H1 (cell line): ENCODE data around the gene KCNQ1. TPM values are rescaled to one million over a fixed set of nuclear protein-coding genes. Genes with fewer than 3 reads are reported as not detected.

Experiments used
- CTCF ChIA-PET: fragments of 300-600 bp; sonication (Branson Sonifier 250); formaldehyde crosslinking; loops from one replicate; lab custom pipeline; 2021; ENCODE audit not compliant: partially characterized antibody; lab: Charles Lee
- POLR2A ChIA-PET: fragments of 300-600 bp; sonication (Branson Sonifier 250); formaldehyde crosslinking; loops from one replicate; lab custom pipeline; 2021; ENCODE audit warnings: inconsistent platforms; ENCODE audit not compliant: partially characterized antibody; lab: Charles Lee
- DNase-seq, 2 experiments: peaks; one replicate each; pipeline versions ENCODE4 v3.0.0 to v3.0.0-alpha.2; 2010 to 2022; ENCODE audit warnings: low spot score in 2 of 2, low read depth in 1 of 2, mixed read lengths in 1 of 2
- FAIRE-seq: peaks from 2 replicates; lab custom pipeline; 2011; peaks lifted over from hg19 to GRCh38; lab: Jason Lieb, UNC
- H2AFZ ChIP-seq: 2 replicates; pipeline ENCODE4 v1.8.1; 2012; ENCODE audit warnings: low read length, inconsistent platforms
- H2AK5ac ChIP-seq: 2 replicates; pipeline ENCODE4 v1.6.1; 2013; ENCODE audit warnings: low read depth, low read length
- H2BK120ac ChIP-seq: replicated peaks from 2 replicates; pipeline ENCODE3; 2013; ENCODE audit warnings: low read depth, low read length, inconsistent platforms
- H2BK12ac ChIP-seq: 2 replicates; pipeline ENCODE4 v1.6.1; 2013; ENCODE audit warnings: low read depth, low read length
- H2BK15ac ChIP-seq: 2 replicates; pipeline ENCODE4 v1.6.1; 2013; ENCODE audit warnings: low read length
- H2BK20ac ChIP-seq: 2 replicates; pipeline ENCODE4 v1.6.1; 2013; ENCODE audit warnings: low read length
- H2BK5ac ChIP-seq: 2 replicates; pipeline ENCODE4 v1.6.1; 2013; ENCODE audit warnings: low read depth, low read length
- H3K14ac ChIP-seq: 2 replicates; pipeline ENCODE4 v1.6.1; 2013; ENCODE audit warnings: inconsistent platforms; ENCODE audit not compliant: insufficient read length
- H3K18ac ChIP-seq: 2 replicates; pipeline ENCODE4 v1.6.1; 2013; ENCODE audit warnings: low read length; ENCODE audit errors: extremely low read depth
- H3K23ac ChIP-seq: 2 replicates; pipeline ENCODE4 v1.6.1; 2013; ENCODE audit warnings: inconsistent platforms; ENCODE audit not compliant: insufficient read length
- H3K23me2 ChIP-seq: 2 replicates; pipeline ENCODE4 v1.6.1; 2013; ENCODE audit warnings: low read depth, low read length
- H3K27ac ChIP-seq: 2 replicates; pipeline ENCODE4 v1.6.1; 2011; ENCODE audit warnings: low read depth, low read length, inconsistent platforms
- H3K27me3 ChIP-seq, 4 experiments: replicated peaks in 1 of 4; 1 replicate in 1 of 4; 2 replicates in 3 of 4; pipeline versions ENCODE4 v1.6.1 to v1.8.1; 2011 to 2013; ENCODE audit warnings: low read length in 3 of 4, mild to moderate bottlenecking in 3 of 4, inconsistent platforms in 2 of 4, mixed read lengths in 2 of 4, moderate library complexity in 1 of 4; ENCODE audit not compliant: control insufficient read depth in 3 of 4, insufficient read depth in 3 of 4; ENCODE audit errors: extremely low read depth in 1 of 4
- H3K36me3 ChIP-seq, 4 experiments: 2 replicates each; pipeline versions ENCODE4 v1.6.1 to v1.8.1; 2011 to 2013; ENCODE audit warnings: mild to moderate bottlenecking in 4 of 4, low read length in 3 of 4, moderate library complexity in 2 of 4, control low read depth in 1 of 4, inconsistent platforms in 1 of 4; ENCODE audit not compliant: insufficient read depth in 4 of 4, control insufficient read depth in 2 of 4
- H3K4ac ChIP-seq: replicated peaks from 2 replicates; pipeline ENCODE3; 2013; ENCODE audit warnings: low read length, low read depth, mixed read lengths, inconsistent platforms; ENCODE audit not compliant: insufficient read length
- H3K4me1 ChIP-seq, 4 experiments: replicated peaks in 1 of 4; 1 replicate in 1 of 4; 2 replicates in 3 of 4; pipeline versions ENCODE4 v1.6.1 to v1.8.1; 2011 to 2013; ENCODE audit warnings: low read length in 3 of 4, inconsistent platforms in 2 of 4, mixed read lengths in 1 of 4; ENCODE audit not compliant: insufficient read depth in 4 of 4, control insufficient read depth in 3 of 4
- H3K4me2 ChIP-seq, 2 experiments: 2 replicates each; pipeline versions ENCODE4 v1.6.1 to v1.8.1; 2011 to 2013; ENCODE audit warnings: low read depth in 2 of 2, low read length in 2 of 2, control low read depth in 1 of 2, inconsistent platforms in 1 of 2, mild to moderate bottlenecking in 1 of 2; ENCODE audit not compliant: insufficient read depth in 1 of 2
- H3K4me3 ChIP-seq, 4 experiments: fragments of 200-600, 300-600 bp in 1 of 4; sonication (generic), shearing (Covaris generic), sonication (Bioruptor Twin) in 1 of 4; 2 replicates each; pipeline versions ENCODE4 v1.5.1 to v1.8.1; 2011 to 2016; ENCODE audit warnings: low read length in 4 of 4, low read depth in 3 of 4, control low read depth in 2 of 4, inconsistent platforms in 2 of 4, mild to moderate bottlenecking in 2 of 4, mixed read lengths in 1 of 4, moderate library complexity in 1 of 4; ENCODE audit not compliant: insufficient read depth in 2 of 4; ENCODE audit errors: extremely low read depth in 1 of 4
- H3K56ac ChIP-seq: replicated peaks from 2 replicates; pipeline ENCODE3; 2013; ENCODE audit warnings: low read depth, mild to moderate bottlenecking, mixed read lengths, low read length, inconsistent platforms; ENCODE audit not compliant: insufficient read length
- H3K79me1 ChIP-seq: 2 replicates; pipeline ENCODE4 v1.6.1; 2013; ENCODE audit warnings: low read depth, low read length, control low read depth
- H3K79me2 ChIP-seq, 2 experiments: 2 replicates each; pipeline versions ENCODE4 v1.6.1 to v1.8.1; 2012 to 2013; ENCODE audit warnings: low read length in 2 of 2, mild to moderate bottlenecking in 2 of 2, inconsistent platforms in 1 of 2; ENCODE audit not compliant: insufficient read depth in 2 of 2, control insufficient read depth in 1 of 2
- H3K9ac ChIP-seq, 4 experiments: replicated peaks in 1 of 4; 1 replicate in 1 of 4; 2 replicates in 3 of 4; pipeline versions ENCODE4 v1.6.1 to v1.8.1; 2011 to 2013; ENCODE audit warnings: low read depth in 3 of 4, low read length in 3 of 4, control low read depth in 2 of 4, mild to moderate bottlenecking in 2 of 4, moderate library complexity in 2 of 4, inconsistent platforms in 1 of 4; ENCODE audit errors: extremely low read depth in 1 of 4
- H3K9me3 ChIP-seq, 2 experiments: 2 replicates each; pipeline versions ENCODE4 v1.6.1 to v1.8.1; 2012 to 2013; ENCODE audit warnings: mild to moderate bottlenecking in 2 of 2, moderate library complexity in 2 of 2, control low read depth in 1 of 2, inconsistent platforms in 1 of 2, low read depth in 1 of 2, low read length in 1 of 2, mixed read lengths in 1 of 2; ENCODE audit not compliant: insufficient read depth in 2 of 2
- H4K20me1 ChIP-seq, 2 experiments: replicated peaks in 1 of 2; 2 replicates each; pipeline versions ENCODE3 to v1.8.1; 2011 to 2013; ENCODE audit warnings: inconsistent platforms in 2 of 2, low read length in 2 of 2, mild to moderate bottlenecking in 1 of 2; ENCODE audit not compliant: insufficient read depth in 2 of 2, control insufficient read depth in 1 of 2
- H4K5ac ChIP-seq: 2 replicates; pipeline ENCODE4 v1.6.1; 2013; ENCODE audit warnings: low read length, low read depth, mixed read lengths, inconsistent platforms; ENCODE audit not compliant: insufficient read length
- H4K8ac ChIP-seq: 2 replicates; pipeline ENCODE4 v1.8.0; 2013; ENCODE audit warnings: mild to moderate bottlenecking, moderate library complexity, low read length, inconsistent platforms; ENCODE audit not compliant: insufficient read depth; ENCODE audit errors: extremely low read depth
- H4K91ac ChIP-seq: replicated peaks from 2 replicates; pipeline ENCODE3; 2013; ENCODE audit warnings: low read length, mixed read lengths, inconsistent platforms; ENCODE audit not compliant: insufficient read length
- ASH2L ChIP-seq: fragments of 200-600, 300-600 bp; sonication (generic); IDR thresholded peaks from one replicate; pipeline ENCODE4 v1.7.1; 2017; ENCODE audit warnings: low read length
- BRCA1 ChIP-seq: IDR thresholded peaks from 2 replicates; pipeline ENCODE4 v1.6.1; 2012; ENCODE audit warnings: low read depth, low read length, improper control_type of control experiment
- CHD2 ChIP-seq: IDR thresholded peaks from 2 replicates; pipeline ENCODE4 v1.6.1; 2012; ENCODE audit warnings: low read length, improper control_type of control experiment
- JUND ChIP-seq: IDR thresholded peaks from 2 replicates; pipeline ENCODE4 v1.6.1; 2011; ENCODE audit warnings: mild to moderate bottlenecking, improper control_type of control experiment, low read length
- MAFK ChIP-seq: IDR thresholded peaks from 2 replicates; pipeline ENCODE4 v1.6.1; 2012; ENCODE audit warnings: low read depth, mild to moderate bottlenecking, improper control_type of control experiment, low read length
- RNF2 ChIP-seq: fragments of 200-900, 300-1000 bp; sonication (generic); IDR thresholded peaks from 2 replicates; pipeline ENCODE4 v1.7.1; 2016; ENCODE audit warnings: borderline replicate concordance, low read depth, mild to moderate bottlenecking, antibody characterized with exemption, low read length; ENCODE audit not compliant: poor library complexity, severe bottlenecking; ENCODE audit errors: missing control alignments
- WGBS, 2 experiments: shearing (Covaris generic) in 1 of 2; methylation state at CpG; one replicate each; pipeline versions ENCODE4 v1.1.6 to v1.1.7; 2013 to 2015; ENCODE audit warnings: low lambda C conversion rate in 2 of 2, mixed read lengths in 2 of 2, inconsistent platforms in 1 of 2, low coverage in 1 of 2, missing lambda C conversion rate in 1 of 2; ENCODE audit not compliant: insufficient replicate concordance in 2 of 2, insufficient coverage in 1 of 2, insufficient read length in 1 of 2; ENCODE audit errors: extremely low coverage in 1 of 2, missing lambda C conversion rate in 1 of 2; 5-methylcytosine and 5-hydroxymethylcytosine counted together
- polyA plus RNA-seq, 7 experiments: library from polyadenylated mRNA; depleted of rRNA in 3 of 7; stranded (reverse) in 5 of 7; unstranded in 2 of 7; fragments of >200 nt in 5 of 7; fragments of 200-250 nt in 2 of 7; gene quantifications; 1 replicate in 5 of 7; 2 replicates in 1 of 7; 4 replicates in 1 of 7; pipeline versions ENCODE4 v1.2.1 to v1.2.3, GENCODE V29; 2011 to 2013; ENCODE audit warnings: missing spikeins in 2 of 7, mixed read lengths in 2 of 7
- total RNA-seq: library from RNA; stranded (reverse); fragmentation: NEBNext Ultra II Directional; extraction: Animal tissue kit (Norgen Biotek cat#: 25700); gene quantifications from 2 replicates; pipeline ENCODE4 v1.2.1, GENCODE V29; 2021

The KCNQ1 gene
- total and polyA plus RNA-seq, 2 of the 8 experiments (the other 6 are each of a cell fraction or from before 2014, with no cell fraction given) = 1.9 to 2.0 TPM

- ChIA-PET POLR2A (interaction anchor here (3.8 kb wide), 1 partner anchor 9 kb away, joined by 18 read pairs; the partner anchor contains the start of gene TSSC4), CTCF (interaction anchor here (0.7 to 14.1 kb wide), 7 partner anchors 9 to 110 kb away, joined by 3 to 196 read pairs (median 6); partner anchors contain the start of gene TSSC4)
- no peak for FAIRE-seq
Measured at GRCh38 chr11:2409126-2409525, 35.7 kb upstream of the KCNQ1 start.

More at GRCh38 chr11:2409126-2409525, 35.7 kb upstream of the KCNQ1 start:
- Histone ChIP-seq H3K23me2 (no peaks in the 10 kb centered on the region), H2BK20ac (no peak overlapping the region), H3K4me3 (no peak overlapping the region), H3K56ac (no peak overlapping the region), H3K23ac (no peak overlapping the region), H2AFZ (no peak overlapping the region), H4K91ac (no peak overlapping the region), H2BK5ac (0 out of 2 replicates have a peak overlapping the region, but pooled peaks have one; percentile 2), H2BK15ac (no peak overlapping the region), H2BK120ac (no peak overlapping the region), H3K27ac (no peak overlapping the region), H3K4me2 (no peak overlapping the region), H2AK5ac (no peak overlapping the region)
- no peak for TF ChIP-seq RNF2
- TF ChIP-seq JUND = no peak
- no peak for TF ChIP-seq CHD2
- TF ChIP-seq BRCA1 = no peak
- no peak for TF ChIP-seq MAFK
- TF ChIP-seq ASH2L = no peak
- TF ChIP-seq, all 59 proteins: peak for 0
- H3K9ac ChIP-seq = no peak overlapping the region
- no peak overlapping the region for H4K5ac ChIP-seq
- H4K8ac ChIP-seq = peak overlapping the region; percentile 51; the same call in 1 of the 2 replicates
- no peak overlapping the region for H3K18ac ChIP-seq
- no peaks in the 10 kb centered on the region for H3K4me1 ChIP-seq
- no peak for DNase-seq
- no peak overlapping the region for H3K4ac ChIP-seq
- H2BK12ac ChIP-seq = no peak overlapping the region
- H3K27me3 ChIP-seq = no peaks in the 10 kb centered on the region; a peak in 1 of 7 replicates
- no peaks in the 10 kb centered on the region for H3K79me1 ChIP-seq
- no peak overlapping the region for H3K14ac ChIP-seq
- WGBS, 2 experiments = 84% methylated on average over 11 of the region's 16 CpGs; no CpG with 5 or more reads in 1 of the 2 experiments
- H3K36me3 ChIP-seq = no peaks in the 10 kb centered on the region
- H3K9me3 ChIP-seq = no peaks in the 10 kb centered on the region
- peaks cover 0 to 3% of the 10 kb centered on the region in 2 experiments for H4K20me1 ChIP-seq
- no peaks in the 10 kb centered on the region for H3K79me2 ChIP-seq
